Mucosa of descending colon (tissue), 3 donors: ENCODE data around the gene ITGA4. TPM values are rescaled to one million over a fixed set of nuclear protein-coding genes. Genes with fewer than 3 reads are reported as not detected.
A peak's percentile ranks its signal among the peaks of the same experiment; 100 is the strongest.

Experiments used
- ATAC-seq: fragments of 200-7000 bp; cut with Tn5 transposase; one replicate; pipeline ENCODE4 v1.9.1; 2020; ENCODE audit warnings: mild to moderate bottlenecking, moderate library complexity
- DNase-seq, 3 donors: peaks; one replicate each; pipeline ENCODE4 v3.0.0-alpha.2; 2020
- H3K36me3 ChIP-seq: fragments of 200-600 bp; one replicate; pipeline ENCODE4 v1.8.0; 2021; ENCODE audit warnings: low read depth, mild to moderate bottlenecking
- H3K4me1 ChIP-seq: fragments of 200-600 bp; one replicate; pipeline ENCODE4 v1.8.0; 2021; ENCODE audit warnings: low read depth, mild to moderate bottlenecking
- H3K4me3 ChIP-seq: fragments of 200-600 bp; one replicate; pipeline ENCODE4 v1.8.0; 2021; ENCODE audit warnings: mild to moderate bottlenecking
- H3K9me3 ChIP-seq: fragments of 200-600 bp; one replicate; pipeline ENCODE4 v1.8.0; 2021; ENCODE audit warnings: mild to moderate bottlenecking
- intact Hi-C, 2 donors: fragments of 100-400 bp; cut with DNase I in 1 of 2; cut with micrococcal nuclease in 1 of 2; formaldehyde crosslinking; loops; one replicate each; pipeline versions ENCODE4 v1.11.0 to v1.11.1; 2022; cut with DNase I, micrococcal nuclease
- total RNA-seq, 3 donors: library from RNA; stranded (reverse); fragmentation: NEBNext Ultra II Directional in 2 of 3; extraction: Animal tissue kit (Norgen Biotek cat#: 25700) in 2 of 3; gene quantifications; one replicate each; pipeline versions ENCODE4 v1.2.1 to v1.2.4, GENCODE V29; 2021 to 2023
- TF ChIP-seq, protein P1 (sequence below): fragments of 200-600 bp; IDR thresholded peaks from one replicate; pipeline ENCODE4 v1.8.0; 2022; ENCODE audit warnings: antibody characterized with exemption, mild to moderate bottlenecking
- donor health status: DM: no; HTN: no; CAD: no; lungs with moderate emphysema.
- donor health status: DM: no; HTN: no; CAD: no.
- donor health status: DM: no; HTN: yes; CAD: no.

ITGA4 gene
- total RNA-seq, 3 donors from 2014 or later = 6.8 to 13.4 (median 11.6) TPM

DNA sequence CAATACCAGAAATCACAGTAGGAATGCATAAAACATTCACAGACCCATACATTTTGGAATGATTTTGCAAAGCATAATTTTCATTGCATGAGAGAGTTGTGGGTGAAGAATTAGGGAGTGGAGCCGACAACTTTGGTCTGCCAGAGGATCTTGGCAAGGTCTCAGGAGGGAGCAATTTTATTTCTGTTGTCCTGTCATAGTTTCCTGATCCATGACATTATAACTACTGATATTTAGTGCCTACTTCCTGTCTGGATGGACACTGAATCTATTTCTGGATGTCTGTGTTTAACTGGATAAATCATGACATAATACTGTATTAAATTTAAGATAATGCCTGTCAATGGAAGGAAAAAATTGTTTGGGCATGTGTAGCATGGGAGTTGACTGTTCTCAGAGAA lies 2.4 kb downstream of the ITGA4 start:
- Histone ChIP-seq H3K36me3 (no peaks in the 10 kb centered on the region), H3K4me1 (peaks cover 15% of the 10 kb centered on the region), H3K4me3 (no peak overlapping the region), H3K9me3 (no peaks in the 10 kb centered on the region)
- intact Hi-C loops = loop anchor here (10.0 kb wide), 2 partner anchors 355 to 1335 kb away; no protein-coding TSS in a partner anchor
- ATAC-seq (no peak), DNase-seq (no peak)
- TF ChIP-seq, protein P1, sequence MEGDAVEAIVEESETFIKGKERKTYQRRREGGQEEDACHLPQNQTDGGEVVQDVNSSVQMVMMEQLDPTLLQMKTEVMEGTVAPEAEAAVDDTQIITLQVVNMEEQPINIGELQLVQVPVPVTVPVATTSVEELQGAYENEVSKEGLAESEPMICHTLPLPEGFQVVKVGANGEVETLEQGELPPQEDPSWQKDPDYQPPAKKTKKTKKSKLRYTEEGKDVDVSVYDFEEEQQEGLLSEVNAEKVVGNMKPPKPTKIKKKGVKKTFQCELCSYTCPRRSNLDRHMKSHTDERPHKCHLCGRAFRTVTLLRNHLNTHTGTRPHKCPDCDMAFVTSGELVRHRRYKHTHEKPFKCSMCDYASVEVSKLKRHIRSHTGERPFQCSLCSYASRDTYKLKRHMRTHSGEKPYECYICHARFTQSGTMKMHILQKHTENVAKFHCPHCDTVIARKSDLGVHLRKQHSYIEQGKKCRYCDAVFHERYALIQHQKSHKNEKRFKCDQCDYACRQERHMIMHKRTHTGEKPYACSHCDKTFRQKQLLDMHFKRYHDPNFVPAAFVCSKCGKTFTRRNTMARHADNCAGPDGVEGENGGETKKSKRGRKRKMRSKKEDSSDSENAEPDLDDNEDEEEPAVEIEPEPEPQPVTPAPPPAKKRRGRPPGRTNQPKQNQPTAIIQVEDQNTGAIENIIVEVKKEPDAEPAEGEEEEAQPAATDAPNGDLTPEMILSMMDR = no peak

DNA sequence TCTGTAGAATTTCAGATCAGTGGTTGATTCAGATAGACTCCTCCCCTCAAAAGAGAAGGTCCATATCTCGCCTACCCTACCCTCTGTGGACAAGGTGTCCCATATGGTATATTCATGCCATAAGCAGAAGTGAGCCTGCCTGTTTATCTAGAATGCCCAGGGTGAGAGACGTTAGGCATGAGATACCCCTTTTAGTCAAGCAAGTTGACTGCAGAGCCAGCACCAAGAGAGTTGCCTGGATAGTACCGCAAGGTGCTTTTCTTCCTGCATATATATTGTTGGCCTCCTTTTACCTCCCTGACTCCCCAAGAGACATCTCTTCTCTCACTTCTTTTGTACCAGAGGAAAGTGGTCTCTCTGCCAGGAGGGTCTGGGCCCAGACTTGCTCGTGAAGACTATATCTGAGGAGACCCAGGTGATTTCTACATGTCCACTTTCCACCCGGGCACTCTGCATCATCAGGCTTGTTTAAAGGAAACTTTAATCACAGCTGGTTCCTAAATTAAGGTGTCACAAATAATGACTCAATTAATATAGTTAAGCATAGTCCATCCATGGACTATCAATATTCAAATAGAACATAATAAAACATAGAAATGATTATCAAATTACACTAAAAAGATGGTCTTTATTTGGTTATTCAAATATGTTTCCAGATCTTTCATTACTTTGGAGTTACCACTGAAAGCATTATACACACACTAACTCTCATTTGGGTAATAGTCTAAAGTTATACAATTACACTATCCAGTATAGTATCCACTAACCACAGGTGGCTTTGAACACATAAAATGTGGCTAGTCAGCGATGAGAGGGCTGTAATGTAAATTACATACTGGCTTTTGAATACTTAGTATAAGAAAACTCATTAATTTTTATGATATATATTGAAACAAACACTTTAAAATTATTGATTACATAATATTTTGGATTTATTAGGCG lies 4.1 kb downstream of the ITGA4 start:
- H3K4me1 ChIP-seq = peaks cover 15% of the 10 kb centered on the region
- DNase-seq (peak in 1 of 3 donors; percentile 15), ATAC-seq (no peak)
- no peak overlapping the region for H3K4me3 ChIP-seq
- no peaks in the 10 kb centered on the region for H3K36me3 ChIP-seq
- intact Hi-C loops = loop anchor here (10.0 kb wide), 2 partner anchors 357 to 1337 kb away; no protein-coding TSS in a partner anchor
- no peaks in the 10 kb centered on the region for H3K9me3 ChIP-seq
- TF ChIP-seq, protein P1 = no peak

DNA sequence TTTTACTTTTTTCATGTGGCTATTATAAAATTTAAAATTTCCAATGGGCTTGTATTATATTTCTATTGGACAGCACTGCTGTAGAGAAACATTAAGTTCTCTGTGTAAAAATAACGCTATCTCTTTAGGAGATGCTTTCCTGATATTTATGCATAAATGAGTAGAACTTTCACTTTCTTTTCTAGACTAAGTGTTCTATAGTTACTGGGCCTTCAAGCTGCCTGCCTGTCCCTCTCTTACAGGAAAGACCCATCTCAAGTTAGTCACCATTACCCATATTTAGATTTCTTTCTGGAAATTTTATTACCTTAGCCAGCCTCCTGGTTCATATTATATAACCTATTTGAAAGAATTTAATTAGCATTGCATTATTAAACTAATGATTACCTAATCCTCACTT lies 4.8 kb downstream of the ITGA4 start:
- Histone ChIP-seq H3K9me3 (no peaks in the 10 kb centered on the region), H3K4me3 (no peak overlapping the region), H3K4me1 (peaks cover 8% of the 10 kb centered on the region), H3K36me3 (no peaks in the 10 kb centered on the region)
- intact Hi-C loops = loop anchor here (10.0 kb wide), 2 partner anchors 357 to 1337 kb away; no protein-coding TSS in a partner anchor
- DNase-seq = no peak
- TF ChIP-seq, protein P1 = no peak
- ATAC-seq = no peak

DNA sequence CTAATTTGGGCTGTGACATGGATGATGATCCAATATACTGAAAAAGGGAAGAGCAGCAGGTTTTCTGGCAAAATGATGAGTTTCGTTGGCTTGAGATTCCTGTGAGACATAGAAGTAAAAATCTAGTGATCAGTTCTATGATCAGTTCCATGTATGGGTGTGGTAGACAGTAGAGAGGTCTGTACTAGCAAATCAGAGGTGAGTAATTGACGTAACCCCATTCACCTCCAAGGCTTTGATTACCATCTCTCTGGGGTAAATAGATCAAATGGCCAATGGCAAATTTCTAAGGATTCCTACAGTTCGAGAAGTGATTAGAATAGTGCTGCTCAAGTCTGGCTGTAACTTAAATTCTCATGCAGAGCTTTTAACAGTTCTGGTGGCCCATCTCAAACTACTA lies 6.4 kb downstream of the ITGA4 start:
- ATAC-seq = no peak
- H3K36me3 ChIP-seq = no peaks in the 10 kb centered on the region
- no peaks in the 10 kb centered on the region for H3K9me3 ChIP-seq
- no peak overlapping the region for H3K4me3 ChIP-seq
- TF ChIP-seq, protein P1 = no peak
- DNase-seq = no peak
- intact Hi-C loops = loop anchor here (10.0 kb wide), 2 partner anchors 359 to 1339 kb away; no protein-coding TSS in a partner anchor
- no peaks in the 10 kb centered on the region for H3K4me1 ChIP-seq

DNA sequence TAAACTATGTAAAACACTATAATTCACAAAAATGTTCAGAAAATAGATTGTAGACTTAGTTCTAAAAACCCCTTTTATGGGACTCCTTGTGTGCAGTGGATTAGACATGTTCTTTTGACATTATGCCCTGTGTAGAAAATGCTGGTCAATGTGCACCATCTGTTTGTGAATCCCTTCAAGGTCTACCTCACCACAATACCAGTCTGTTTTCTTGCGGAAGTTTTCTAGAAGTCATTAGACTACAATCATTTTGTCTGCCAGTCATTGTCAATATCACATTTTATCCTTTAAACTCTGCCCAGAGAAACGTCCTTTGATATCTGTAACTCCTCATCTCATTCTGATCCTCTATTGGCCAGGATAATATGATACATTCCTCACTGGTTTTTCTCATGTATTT lies 7.8 kb downstream of the ITGA4 start:
- TF ChIP-seq, protein P1 = no peak
- ATAC-seq = no peak
- H3K4me3 ChIP-seq = no peak overlapping the region

More for the DNA sequence above, 7.8 kb downstream of the ITGA4 start:
- intact Hi-C loops = loop anchor here (10.0 kb wide), 2 partner anchors 360 to 1340 kb away; no protein-coding TSS in a partner anchor
- Histone ChIP-seq H3K36me3 (no peaks in the 10 kb centered on the region), H3K9me3 (no peaks in the 10 kb centered on the region), H3K4me1 (no peaks in the 10 kb centered on the region)
- no peak for DNase-seq
